C4-2B (cell line): ENCODE measurements around the gene ADAM12.

Experiments
- H3K27ac ChIP-seq: fragments of 450-650 bp; 2 replicates; pipeline ENCODE4 v1.5.1; 2017
- ZFX ChIP-seq: fragments of 450-650 bp; IDR thresholded peaks from 2 replicates; pipeline ENCODE4 v1.6.1; 2017
- TF ChIP-seq, protein P1 (sequence below): fragments of 450-650 bp; conservative IDR thresholded peaks from 2 replicates; pipeline ENCODE4 v1.5.1; 2017; ENCODE audit warnings: mild to moderate bottlenecking

The ADAM12 gene

DNA sequence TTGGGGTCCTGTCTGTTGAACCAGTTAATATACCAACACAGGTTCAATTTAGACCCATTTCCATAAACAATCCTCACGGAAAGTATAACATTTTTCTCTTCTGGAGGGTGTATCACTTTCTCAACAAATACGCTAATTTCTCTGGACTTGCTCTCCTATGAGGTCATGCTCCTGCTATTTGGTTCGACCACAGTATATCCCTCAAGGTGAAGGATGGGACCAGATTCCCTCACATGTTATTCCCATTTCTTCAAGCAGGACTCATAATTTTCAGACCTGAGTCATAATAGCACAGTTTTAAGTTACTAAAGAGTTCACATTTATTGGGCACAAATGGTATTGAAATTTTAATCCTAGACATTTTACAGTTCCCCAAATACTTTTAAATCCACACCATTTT is 57.2 kb downstream of the ADAM12 start:
- H3K27ac ChIP-seq: no peak overlapping the region
- TF ChIP-seq ZFX: no peak
- TF ChIP-seq, protein P1, sequence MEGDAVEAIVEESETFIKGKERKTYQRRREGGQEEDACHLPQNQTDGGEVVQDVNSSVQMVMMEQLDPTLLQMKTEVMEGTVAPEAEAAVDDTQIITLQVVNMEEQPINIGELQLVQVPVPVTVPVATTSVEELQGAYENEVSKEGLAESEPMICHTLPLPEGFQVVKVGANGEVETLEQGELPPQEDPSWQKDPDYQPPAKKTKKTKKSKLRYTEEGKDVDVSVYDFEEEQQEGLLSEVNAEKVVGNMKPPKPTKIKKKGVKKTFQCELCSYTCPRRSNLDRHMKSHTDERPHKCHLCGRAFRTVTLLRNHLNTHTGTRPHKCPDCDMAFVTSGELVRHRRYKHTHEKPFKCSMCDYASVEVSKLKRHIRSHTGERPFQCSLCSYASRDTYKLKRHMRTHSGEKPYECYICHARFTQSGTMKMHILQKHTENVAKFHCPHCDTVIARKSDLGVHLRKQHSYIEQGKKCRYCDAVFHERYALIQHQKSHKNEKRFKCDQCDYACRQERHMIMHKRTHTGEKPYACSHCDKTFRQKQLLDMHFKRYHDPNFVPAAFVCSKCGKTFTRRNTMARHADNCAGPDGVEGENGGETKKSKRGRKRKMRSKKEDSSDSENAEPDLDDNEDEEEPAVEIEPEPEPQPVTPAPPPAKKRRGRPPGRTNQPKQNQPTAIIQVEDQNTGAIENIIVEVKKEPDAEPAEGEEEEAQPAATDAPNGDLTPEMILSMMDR: no peak

- TF ChIP-seq, protein P1: no peak
- TF ChIP-seq ZFX: no peak
- H3K27ac ChIP-seq: no peak overlapping the region
Observed at GRCh38 chr10:126324826-126325225, 63.5 kb downstream of the ADAM12 start.

GRCh38 chr10:126321440-126321839 is 66.8 kb downstream of the ADAM12 start:
- H3K27ac ChIP-seq: no peak overlapping the region
- TF ChIP-seq, protein P1: no peak
- TF ChIP-seq ZFX: no peak

DNA sequence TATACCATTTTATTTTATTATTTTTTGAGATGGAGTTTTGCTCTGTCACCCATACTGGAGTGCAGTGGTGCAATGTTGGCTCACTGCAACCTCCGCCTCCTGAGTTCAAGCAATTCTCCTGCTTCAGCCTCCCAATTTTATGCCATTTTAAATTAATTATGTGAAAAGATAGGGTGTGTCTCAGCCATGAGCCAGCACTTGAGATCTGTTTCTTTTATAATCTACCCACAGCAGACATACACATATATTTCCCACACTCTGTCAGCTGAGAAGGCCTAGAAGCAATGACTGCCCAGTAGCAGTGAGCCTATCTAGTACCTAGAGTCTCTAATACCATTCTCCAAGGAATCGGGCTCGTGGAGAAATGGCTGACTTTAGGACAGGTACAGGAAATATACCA is 70.5 kb downstream of the ADAM12 start:
- no peak overlapping the region for H3K27ac ChIP-seq
- TF ChIP-seq, protein P1: no peak
- TF ChIP-seq ZFX: no peak

GRCh38 chr10:126315494-126316177 is 72.6 kb downstream of the ADAM12 start:
- no peak for TF ChIP-seq ZFX
- TF ChIP-seq, protein P1: no peak
- H3K27ac ChIP-seq: no peak overlapping the region

- TF ChIP-seq, protein P1: no peak
- TF ChIP-seq ZFX: no peak
- H3K27ac ChIP-seq: no peak overlapping the region
Observed at GRCh38 chr10:126314863-126315493, 73.3 kb downstream of the ADAM12 start.

DNA sequence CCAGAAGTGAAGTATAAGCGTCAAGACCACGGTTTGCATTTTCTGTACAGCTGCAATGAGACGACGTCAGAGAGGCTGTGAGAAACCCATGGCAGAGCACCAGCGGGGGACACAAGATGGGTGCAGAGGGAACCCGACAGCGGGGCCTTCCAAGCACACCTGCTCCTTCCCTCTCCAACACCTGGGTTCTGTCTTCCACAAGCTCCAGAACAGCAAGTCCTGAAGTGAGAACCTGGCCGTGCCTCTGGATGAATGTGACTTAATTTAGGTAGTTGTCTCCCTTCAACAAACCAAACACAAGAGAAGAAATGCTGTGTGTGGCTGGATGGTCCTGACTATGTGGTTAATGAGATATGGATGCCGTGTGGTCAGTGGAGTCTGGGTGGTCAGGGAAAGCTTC is 76.1 kb downstream of the ADAM12 start:
- no peak for TF ChIP-seq ZFX
- TF ChIP-seq, protein P1: no peak
- H3K27ac ChIP-seq: no peak overlapping the region
